HG02970 (cell line): ENCODE data around the gene FHOD1.

ENCODE experiments used
- ATAC-seq: cut with Tn5 transposase; IDR thresholded peaks from one replicate; pipeline ENCODE4 v1.9.1; 2021; ENCODE audit warnings: mild to moderate bottlenecking, moderate library complexity, moderate number of reproducible peaks; ENCODE audit not compliant: unreplicated experiment, low FRiP score

FHOD1 gene

DNA sequence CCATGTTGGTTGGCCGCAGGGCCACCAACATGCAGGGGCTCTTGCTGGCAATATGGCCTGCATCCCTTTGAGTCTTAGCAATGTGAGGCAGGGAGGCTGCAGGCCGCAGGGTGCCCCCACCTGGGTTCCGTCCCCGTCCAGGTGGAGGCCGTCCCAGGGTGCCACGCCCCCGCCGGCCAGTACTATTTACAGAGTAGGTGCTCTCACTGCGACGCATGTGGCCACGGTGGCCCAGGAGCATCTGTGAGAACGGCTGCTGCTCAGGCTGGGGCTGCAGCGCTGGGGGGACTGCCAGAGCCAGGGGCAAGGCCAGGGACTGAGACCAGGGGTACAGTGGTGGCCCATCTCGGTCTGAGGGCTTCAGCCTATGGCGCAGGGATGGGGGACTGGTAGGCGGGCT is 67.1 kb downstream of the FHOD1 start:
- ATAC-seq = no peak

GRCh38 chr16:67179421-67180080 is 67.7 kb downstream of the FHOD1 start:
- ATAC-seq = no peak
